HCT116 (cell line): ENCODE results near the gene AVEN. TPM values are rescaled to one million over a fixed set of nuclear protein-coding genes. Genes with fewer than 3 reads are reported as not detected.

Experiments
- ATAC-seq: fragments of 200-7000 bp; cut with Tn5 transposase; 2 replicates; pipeline ENCODE4 v1.9.1; 2020; ENCODE audit warnings: mild to moderate bottlenecking, moderate library complexity
- BruUV-seq: library from RNA; stranded (reverse); fragments of 400-500 nt; replicated peaks from 2 replicates; lab custom pipeline; 2021; lab: Mats Ljungman, UMichigan
- CTCF ChIA-PET: fragments of 300-600 bp; sonication (Branson Sonifier 250); formaldehyde crosslinking; loops from one replicate; lab custom pipeline; 2021; ENCODE audit warnings: antibody characterized with exemption; lab: Charles Lee
- POLR2A ChIA-PET: fragments of 300-600, 350-600 bp; sonication (Branson Sonifier 250); formaldehyde crosslinking; loops from one replicate; lab custom pipeline; 2021; ENCODE audit warnings: antibody characterized with exemption; lab: Charles Lee
- RAD21 ChIA-PET, 2 experiments: fragments of 300-600 bp; sonication (Branson Sonifier 250); formaldehyde crosslinking; loops; one replicate each; lab custom pipeline; 2023; ENCODE audit warnings: low total read pairs in 2 of 2; ENCODE audit not compliant: uncharacterized antibody in 2 of 2, unreplicated experiment in 2 of 2, low non-redundant PET in 1 of 2; lab: Charles Lee
- DNase-seq: peaks from one replicate; pipeline ENCODE4 v3.0.0-alpha.2; 2010; ENCODE audit warnings: low read depth, low spot score
- H2AFZ ChIP-seq: fragments of 200-600 bp; shearing (Covaris generic), sonication (generic); 2 replicates; pipeline ENCODE4 v1.6.1; 2017; ENCODE audit warnings: low read depth, mixed run types, mixed read lengths, antibody characterized with exemption, low read length; ENCODE audit not compliant: poor library complexity, severe bottlenecking
- H3K27ac ChIP-seq: 2 replicates; pipeline ENCODE4 v1.5.1; 2012; ENCODE audit warnings: low read depth, low read length
- H3K27me3 ChIP-seq: fragments of 200-600 bp; sonication (generic); 2 replicates; pipeline ENCODE4 v1.6.1; 2016; ENCODE audit warnings: mixed run types, low read length, mixed read lengths; ENCODE audit not compliant: insufficient read depth
- H3K36me3 ChIP-seq, 2 experiments: fragments of 200-500 bp in 1 of 2; fragments of 200-600 bp in 1 of 2; sonication (Bioruptor generic) in 1 of 2; sonication (generic) in 1 of 2; 2 replicates each; pipeline versions ENCODE4 v1.5.1 to v1.6.1; 2014 to 2016; ENCODE audit warnings: low read length in 2 of 2, inconsistent platforms in 1 of 2, mixed read lengths in 1 of 2, mixed run types in 1 of 2; ENCODE audit not compliant: insufficient read depth in 2 of 2, control insufficient read depth in 1 of 2
- H3K4me1 ChIP-seq, 2 experiments: fragments of 200-600 bp in 1 of 2; sonication (generic) in 1 of 2; 2 replicates each; pipeline versions ENCODE4 v1.5.1 to v1.6.1; 2012 to 2017; ENCODE audit warnings: low read length in 2 of 2, inconsistent platforms in 1 of 2, mild to moderate bottlenecking in 1 of 2, mixed read lengths in 1 of 2, mixed run types in 1 of 2, moderate library complexity in 1 of 2; ENCODE audit not compliant: insufficient read depth in 2 of 2, control insufficient read depth in 1 of 2
- H3K4me2 ChIP-seq: fragments of 200-600 bp; sonication (generic); 2 replicates; pipeline ENCODE4 v1.6.1; 2017; ENCODE audit warnings: mixed run types, low read length, mixed read lengths
- H3K4me3 ChIP-seq, 2 experiments: fragments of 200-600 bp in 1 of 2; sonication (generic) in 1 of 2; replicated peaks in 1 of 2; 2 replicates each; pipeline ENCODE4 v1.5.1; 2011 to 2016; ENCODE audit warnings: low read length in 2 of 2, control low read depth in 1 of 2, low read depth in 1 of 2, mild to moderate bottlenecking in 1 of 2, mixed read lengths in 1 of 2, mixed run types in 1 of 2
- H3K79me2 ChIP-seq: fragments of 200-600 bp; sonication (generic); 2 replicates; pipeline ENCODE4 v1.6.1; 2017; ENCODE audit warnings: mild to moderate bottlenecking, mixed run types, low read length, moderate library complexity, mixed read lengths; ENCODE audit not compliant: insufficient read depth
- H3K9ac ChIP-seq: fragments of 200-600 bp; sonication (generic); 2 replicates; pipeline ENCODE4 v1.6.1; 2016; ENCODE audit warnings: low read length, mixed read lengths
- H3K9me2 ChIP-seq: fragments of 200-600 bp; sonication (generic), shearing (Covaris generic); 2 replicates; pipeline ENCODE4 v1.6.1; 2017; ENCODE audit warnings: mixed run types, mild to moderate bottlenecking, moderate library complexity; ENCODE audit not compliant: insufficient read depth
- H3K9me3 ChIP-seq, 2 experiments: fragments of 200-500 bp in 1 of 2; fragments of 200-600 bp in 1 of 2; sonication (Bioruptor generic) in 1 of 2; sonication (generic) in 1 of 2; 2 replicates each; pipeline ENCODE4 v1.6.1; 2014 to 2017; ENCODE audit warnings: low read length in 2 of 2, mixed read lengths in 2 of 2, inconsistent platforms in 1 of 2, low read depth in 1 of 2, mild to moderate bottlenecking in 1 of 2, mixed run types in 1 of 2, moderate library complexity in 1 of 2; ENCODE audit not compliant: control insufficient read depth in 1 of 2, insufficient read depth in 1 of 2
- H4K20me1 ChIP-seq: fragments of 200-600 bp; sonication (generic), shearing (Covaris generic); 2 replicates; pipeline ENCODE4 v1.6.1; 2017; ENCODE audit warnings: mixed run types, mild to moderate bottlenecking, moderate library complexity; ENCODE audit not compliant: insufficient read depth
- ATF3 ChIP-seq: IDR thresholded peaks from 2 replicates; pipeline ENCODE4 v1.6.1; 2012
- EGR1 ChIP-seq: IDR thresholded peaks from 2 replicates; pipeline ENCODE4 v1.6.1; 2012; ENCODE audit warnings: low read depth
- ELF1 ChIP-seq: IDR thresholded peaks from 2 replicates; pipeline ENCODE4 v1.6.1; 2012; ENCODE audit warnings: low read depth, borderline replicate concordance
- EZH2 ChIP-seq: fragments of 200-600 bp; sonication (generic); IDR thresholded peaks from 2 replicates; pipeline ENCODE4 v1.6.1; 2017; ENCODE audit warnings: antibody characterized with exemption, mixed run types
- EZH2phosphoT487 ChIP-seq: fragments of 200-600 bp; IDR thresholded peaks from 2 replicates; pipeline ENCODE4 v1.6.1; 2018; ENCODE audit warnings: antibody characterized with exemption, borderline replicate concordance
- FOSL1 ChIP-seq: IDR thresholded peaks from 2 replicates; pipeline ENCODE4 v1.6.1; 2012; ENCODE audit warnings: low read depth
- JUND ChIP-seq: IDR thresholded peaks from 2 replicates; pipeline ENCODE4 v1.6.1; 2012
- MAX ChIP-seq: IDR thresholded peaks from 2 replicates; pipeline ENCODE4 v1.6.1; 2012
- POLR2A ChIP-seq: IDR thresholded peaks from 2 replicates; pipeline ENCODE4 v1.7.0; 2011; ENCODE audit warnings: borderline replicate concordance; ENCODE audit not compliant: insufficient read depth, insufficient read length; ENCODE audit errors: extremely low read depth
- POLR2AphosphoS5 ChIP-seq: IDR thresholded peaks from 2 replicates; pipeline ENCODE4 v1.6.1; 2011; ENCODE audit warnings: mild to moderate bottlenecking, low read depth, low read length, moderate library complexity
- RAD21 ChIP-seq: IDR thresholded peaks from 2 replicates; pipeline ENCODE4 v1.6.1; 2012; ENCODE audit warnings: low read depth, mild to moderate bottlenecking
- SP1 ChIP-seq: IDR thresholded peaks from 2 replicates; pipeline ENCODE4 v1.6.1; 2012; ENCODE audit warnings: low read depth
- SRF ChIP-seq: IDR thresholded peaks from 2 replicates; pipeline ENCODE4 v1.6.1; 2012; ENCODE audit warnings: low read depth
- ZBTB33 ChIP-seq: IDR thresholded peaks from 2 replicates; pipeline ENCODE4 v1.6.1; 2011; ENCODE audit warnings: mild to moderate bottlenecking, low read length, moderate library complexity; ENCODE audit not compliant: insufficient replicate concordance; ENCODE audit errors: extremely low read depth
- ZFX ChIP-seq: fragments of 450-650 bp; IDR thresholded peaks from 2 replicates; pipeline ENCODE4 v1.6.1; 2017
- intact Hi-C: fragments of 100-400 bp; cut with micrococcal nuclease; formaldehyde crosslinking; loops from 2 replicates; pipeline ENCODE4 v1.10.0; 2022
- total RNA-seq: library from RNA; stranded (reverse); gene quantifications from one replicate; pipeline ENCODE4 v1.2.1, GENCODE V29; 2021; ENCODE audit not compliant: unreplicated experiment

AVEN gene
- total RNA-seq, 1 experiment from 2014 or later = 6.8 TPM

GRCh38 chr15:34014556-34014955 is 24.4 kb downstream of the AVEN start:
- POLR2A ChIA-PET = no interaction called here
- intact Hi-C loops = no loop called here
- DNase-seq = no peak
- Histone ChIP-seq H3K27ac (no peak overlapping the region), H3K9me3 (no peaks in the 10 kb centered on the region), H3K9me2 (no peaks in the 10 kb centered on the region), H3K4me2 (no peak overlapping the region), H3K27me3 (no peaks in the 10 kb centered on the region), H3K4me1 (no peaks in the 10 kb centered on the region), H2AFZ (no peak overlapping the region), H3K79me2 (no peaks in the 10 kb centered on the region), H3K4me3 (no peak overlapping the region), H3K9ac (no peak overlapping the region), H4K20me1 (no peaks in the 10 kb centered on the region), H3K36me3 (no peaks in the 10 kb centered on the region)
- no TSS peak for BruUV-seq
- no peak for ATAC-seq
- CTCF ChIA-PET = no interaction called here
- TF ChIP-seq POLR2AphosphoS5 (no peak), SP1 (no peak), ZFX (no peak), FOSL1 (no peak), EZH2phosphoT487 (no peak), SRF (no peak), RAD21 (no peak), POLR2A (no peak), ZBTB33 (no peak), MAX (no peak), EGR1 (no peak), ELF1 (no peak), EZH2 (no peak), ATF3 (no peak), JUND (no peak)
- RAD21 ChIA-PET = no interaction called here
